Psoas muscle (tissue), 8 donors: ENCODE results near the gene ADAMTS12. TPM values are rescaled to one million over a fixed set of nuclear protein-coding genes. Genes with fewer than 3 reads are reported as not detected.

Source experiments
- ATAC-seq, 4 donors: fragments of 200-7000 bp; cut with Tn5 transposase; one replicate each; pipeline ENCODE4 v1.9.1; 2020; ENCODE audit warnings: moderate library complexity in 3 of 4, mild to moderate bottlenecking in 2 of 4
- DNase-seq, 2 donors: peaks; one replicate each; pipeline ENCODE4 v3.0.0-alpha.2; 2020
- H3K27ac ChIP-seq: fragments of 200-600 bp; one replicate; pipeline ENCODE4 v1.8.0; 2022
- H3K27me3 ChIP-seq, 3 donors: fragments of 200-600 bp in 1 of 3; one replicate each; pipeline versions ENCODE4 v1.6.1 to v1.8.0; 2013 to 2022; ENCODE audit warnings: low read length in 2 of 3, mild to moderate bottlenecking in 2 of 3, moderate library complexity in 1 of 3; ENCODE audit not compliant: insufficient read depth in 3 of 3
- H3K36me3 ChIP-seq, 2 donors: fragments of 200-600 bp in 1 of 2; one replicate each; pipeline versions ENCODE4 v1.6.1 to v1.8.0; 2013 to 2022; ENCODE audit warnings: low read depth in 1 of 2, mild to moderate bottlenecking in 1 of 2, moderate library complexity in 1 of 2; ENCODE audit not compliant: insufficient read depth in 1 of 2
- H3K4me1 ChIP-seq: fragments of 200-600 bp; one replicate; pipeline ENCODE4 v1.8.0; 2022
- H3K4me3 ChIP-seq: fragments of 200-600 bp; one replicate; pipeline ENCODE4 v1.8.0; 2022; ENCODE audit warnings: mild to moderate bottlenecking
- H3K9me3 ChIP-seq: fragments of 200-600 bp; one replicate; pipeline ENCODE4 v1.8.0; 2022
- CTCF ChIP-seq: fragments of 200-600 bp; IDR thresholded peaks from one replicate; pipeline ENCODE4 v1.8.0; 2022; ENCODE audit warnings: antibody characterized with exemption
- WGBS, 3 donors: extraction: QIAGEN DNeasy Blood & Tissue Kit; methylation state at CpG; one replicate each; pipeline versions ENCODE4 v1.1.6 to v1.1.7; 2013; 5-methylcytosine and 5-hydroxymethylcytosine counted together
- intact Hi-C, 2 donors: fragments of 100-400 bp; cut with DNase I; formaldehyde crosslinking; loops; one replicate each; pipeline versions ENCODE4 v1.11.0 to v1.14.2; 2022
- polyA plus RNA-seq, 3 donors: library from polyadenylated mRNA; stranded (reverse); fragments of 200-250 nt; gene quantifications; one replicate each; pipeline ENCODE4 v1.2.3, GENCODE V29; 2013
- total RNA-seq, 4 donors: library from RNA; stranded (reverse); fragmentation: NEBNext Ultra II Directional in 2 of 4; extraction: Animal tissue kit (Norgen Biotek cat#: 25700) in 2 of 4; gene quantifications; one replicate each; pipeline versions ENCODE4 v1.2.1 to v1.2.4, GENCODE V29; 2021 to 2023
- donor health status: healthy with polysubstance abuse.
- donor health status: DM: no; HTN: no; CAD: no; lungs with moderate emphysema.
- donor health status: Bipolar disorder and iron deficiency.
- donor health status: healthy.
- donor health status: DM: yes; HTN: yes; CAD: no.
- donor health status: DM: no; HTN: no; CAD: no.
- donor health status: DM: no; HTN: no; CAD: no.
- donor health status: DM: yes; HTN: yes; CAD: no.

ADAMTS12 gene
- total and polyA plus RNA-seq, 7 donors, result 0.19 to 1.2 (median 0.88) TPM

DNA sequence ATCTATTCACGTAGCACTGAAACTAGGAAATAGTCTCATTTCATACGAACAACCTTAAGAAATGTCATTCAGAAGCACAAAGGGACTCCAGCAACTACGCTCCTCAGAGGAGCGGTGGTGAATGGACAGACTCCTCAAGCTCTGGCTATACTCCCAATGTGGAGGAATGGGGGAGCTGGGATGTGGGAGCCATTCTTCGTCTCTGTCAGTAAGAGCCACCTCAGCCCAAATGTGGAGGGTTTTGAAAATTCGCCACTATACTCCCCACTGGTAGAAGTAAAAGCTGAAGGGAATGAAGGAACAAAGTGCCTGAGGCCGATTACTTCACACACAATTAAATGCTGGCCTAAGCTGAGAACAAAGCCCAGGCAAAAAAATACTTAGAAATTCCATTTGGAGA is 96.3 kb downstream of the ADAMTS12 start:
- ATAC-seq, result no peak
- Histone ChIP-seq H3K4me3 (no peak overlapping the region), H3K27ac (no peak overlapping the region), H3K27me3 (no peaks in the 10 kb centered on the region), H3K36me3 (no peaks in the 10 kb centered on the region), H3K9me3 (no peaks in the 10 kb centered on the region), H3K4me1 (no peaks in the 10 kb centered on the region)
- no peak for TF ChIP-seq CTCF
- 70 to 80% (median 78%) methylated on average over 7 of the region's 7 CpGs for WGBS, 3 donors
- intact Hi-C loops, result no loop called here
- DNase-seq, result no peak

GRCh38 chr5:33794550-33795181 is 97.1 kb downstream of the ADAMTS12 start:
- H3K36me3 ChIP-seq, result no peaks in the 10 kb centered on the region
- H3K27ac ChIP-seq, result no peak overlapping the region
- no peak overlapping the region for H3K4me3 ChIP-seq
- ATAC-seq (no peak), DNase-seq (no peak)
- H3K9me3 ChIP-seq, result no peaks in the 10 kb centered on the region
- intact Hi-C loops, result no loop called here
- WGBS, 3 donors, result 71 to 77% (median 72%) methylated on average over 8 of the region's 8 CpGs
- H3K4me1 ChIP-seq, result no peaks in the 10 kb centered on the region
- H3K27me3 ChIP-seq, result no peaks in the 10 kb centered on the region
- TF ChIP-seq CTCF, result no peak

DNA sequence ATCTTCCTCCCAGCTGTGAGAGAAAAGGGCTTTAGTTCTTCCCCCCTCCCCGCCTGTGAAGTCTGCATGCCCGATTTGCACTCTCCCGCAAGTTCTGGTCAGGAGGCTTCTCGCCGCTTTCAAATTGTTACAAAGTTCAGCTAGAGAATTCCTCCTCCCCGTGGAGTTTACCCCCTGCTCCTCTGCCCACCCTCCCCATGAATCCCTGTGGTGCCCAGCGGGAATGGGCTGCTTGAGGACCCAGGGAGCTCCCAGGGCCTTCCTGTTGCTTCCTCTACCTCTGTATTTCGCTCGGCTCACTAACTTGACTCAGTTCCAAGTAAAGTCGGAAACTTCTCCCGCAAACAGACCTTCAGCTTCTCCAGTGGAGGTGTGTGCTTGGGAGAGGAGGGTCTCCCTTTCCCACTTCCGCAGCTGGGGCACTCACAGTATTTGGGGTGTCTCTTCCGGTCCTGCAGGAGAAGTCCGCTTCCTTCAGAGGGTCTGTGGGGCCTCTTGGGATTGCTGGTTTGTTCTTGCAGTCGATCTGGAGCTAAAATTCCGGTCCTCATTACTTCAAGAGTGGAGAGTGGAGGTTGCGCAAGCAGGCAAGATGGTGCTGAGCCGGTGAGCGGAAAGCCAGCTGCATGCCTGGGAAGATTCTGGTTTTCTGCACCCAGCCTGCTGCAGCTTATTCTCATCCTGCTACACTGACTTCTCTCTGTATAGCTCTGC is 97.8 kb downstream of the ADAMTS12 start:
- no peak for TF ChIP-seq CTCF
- Histone ChIP-seq H3K4me3 (peak overlapping the region; percentile 16), H3K36me3 (no peaks in the 10 kb centered on the region), H3K9me3 (no peaks in the 10 kb centered on the region), H3K27me3 (no peaks in the 10 kb centered on the region), H3K4me1 (no peaks in the 10 kb centered on the region), H3K27ac (no peak overlapping the region)
- WGBS, 3 donors, result 64 to 75% (median 70%) methylated on average over 19 of the region's 19 CpGs
- DNase-seq (no peak), ATAC-seq (peak in 1 of 4 donors; percentile 49)
- intact Hi-C loops, result no loop called here

DNA sequence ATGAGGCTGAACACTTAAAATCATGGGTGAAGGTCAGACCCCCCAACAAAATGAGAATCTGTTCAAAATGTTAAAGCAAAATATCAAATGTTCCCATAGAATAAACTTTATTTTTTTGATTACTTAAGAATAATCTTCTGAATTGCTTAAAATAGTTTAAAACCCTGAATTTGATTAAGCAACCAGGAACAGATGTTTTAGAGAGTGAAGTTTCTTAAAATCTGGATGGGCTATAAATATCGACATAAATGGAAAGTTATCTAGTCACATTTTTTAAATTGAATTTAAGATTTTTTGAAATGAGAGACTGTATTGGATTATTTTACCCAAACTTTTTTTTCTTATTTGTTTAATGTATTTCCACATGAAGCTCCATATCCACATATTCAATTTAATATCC is 98.5 kb downstream of the ADAMTS12 start:
- no peak for TF ChIP-seq CTCF
- intact Hi-C loops, result no loop called here
- no peaks in the 10 kb centered on the region for H3K36me3 ChIP-seq
- no peak for ATAC-seq
- no peaks in the 10 kb centered on the region for H3K4me1 ChIP-seq
- 81 to 89% (median 81%) methylated on average over 1 of the region's 1 CpG for WGBS, 3 donors
- H3K4me3 ChIP-seq, result peak overlapping the region; percentile 16
- H3K27me3 ChIP-seq, result no peaks in the 10 kb centered on the region
- no peaks in the 10 kb centered on the region for H3K9me3 ChIP-seq
- H3K27ac ChIP-seq, result no peak overlapping the region
- DNase-seq, result no peak
